ENCODE measurements around the gene PCDH9. TPM values are rescaled to one million over a fixed set of nuclear protein-coding genes. Genes with fewer than 3 reads are reported as not detected.

The PCDH9 gene
- total and polyA plus RNA-seq, 10 of the 15 experiments (the other 5 are each of a cell fraction or from before 2014, with no cell fraction given): 0.02 to 2.3 (median 0.05) TPM; not detected in 1

DNA sequence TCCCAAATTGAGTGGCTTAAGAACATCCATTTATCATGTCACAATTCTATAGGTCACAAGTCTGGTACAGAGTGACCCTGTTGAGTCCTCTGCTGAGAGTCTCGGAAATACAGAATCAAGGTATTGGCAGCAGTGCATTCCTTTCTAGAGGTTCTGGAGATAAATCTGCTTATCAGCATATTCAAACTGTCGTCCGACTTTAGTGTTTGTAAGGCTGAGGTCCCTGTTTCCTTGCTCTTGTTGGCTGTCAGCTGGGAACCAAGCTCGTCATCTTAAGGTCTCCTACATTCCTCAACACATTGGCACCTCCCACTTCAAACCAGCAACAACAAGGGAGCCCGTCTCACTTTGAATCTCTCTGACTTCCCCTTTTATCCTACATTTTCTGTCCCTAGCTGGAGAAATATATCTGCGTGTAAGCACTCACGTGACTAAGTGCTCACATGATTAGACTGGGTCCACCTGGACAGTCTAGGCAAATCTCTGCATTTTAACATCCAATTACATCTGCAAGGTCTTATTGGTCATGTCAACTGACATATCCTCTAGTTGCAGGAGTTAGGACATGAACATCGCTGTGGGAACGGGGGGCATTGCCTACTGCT lies 886.8 kb downstream of the PCDH9 start:
- Histone ChIP-seq H2AFZ (ENCODE audit: control insufficient read depth, low read depth, low read length) (no peak overlapping the region), H4K20me1 (ENCODE audit: control insufficient read depth, insufficient read depth) (no peaks in the 10 kb centered on the region), H3K4me2 (ENCODE audit: control insufficient read depth, insufficient read depth) (no peak overlapping the region), H3K27me3 (replicated peaks in 1 of 2; ENCODE audit: control insufficient read depth in 2 of 2, insufficient read depth in 2 of 2, low read length in 1 of 2) (no peaks in the 10 kb centered on the region), H3K9me3 (replicated peaks; ENCODE audit: control insufficient read depth, insufficient read depth, low read length) (no peaks in the 10 kb centered on the region), H3K79me2 (ENCODE audit: control insufficient read depth, insufficient read depth, low read length) (no peaks in the 10 kb centered on the region), H3K4me1 (ENCODE audit: control insufficient read depth, insufficient read depth, low read length) (no peaks in the 10 kb centered on the region), H3K4me3 (no peak overlapping the region), H3K9ac (ENCODE audit: control insufficient read depth, insufficient read depth, low read length) (no peak overlapping the region), H3K36me3 (ENCODE audit: control insufficient read depth in 2 of 2, insufficient read depth in 2 of 2, low read length in 1 of 2) (no peaks in the 10 kb centered on the region), H3K27ac (ENCODE audit: control insufficient read depth, insufficient read depth) (no peak overlapping the region)
- no TSS peak for BruUV-seq (replicated peaks)
- in situ Hi-C loops (cut with MboI) (no loop called here), intact Hi-C loops (cut with micrococcal nuclease; ENCODE audit: unreplicated experiment) (no loop called here)
- no peak for FAIRE-seq
- TF ChIP-seq MEF2A (IDR thresholded peaks at IDR 0.05; ENCODE audit: insufficient read depth, low read depth, low read length): no peak
- no peak for TF ChIP-seq STAT3 (IDR thresholded peaks at IDR 0.05; ENCODE audit: low read depth, low read length)
- no peak for TF ChIP-seq JUND (IDR thresholded peaks at IDR 0.05; ENCODE audit: low read depth, low read length)
- no peak for TF ChIP-seq ZBTB33 (IDR thresholded peaks at IDR 0.05)
- TF ChIP-seq ZNF24 (IDR thresholded peaks at IDR 0.05): no peak
- TF ChIP-seq SMAD1 (IDR thresholded peaks at IDR 0.05; ENCODE audit: low read depth, partially characterized antibody): no peak
- no peak for TF ChIP-seq ZSCAN29 (IDR thresholded peaks at IDR 0.05)
- no peak for TF ChIP-seq BHLHE40 (IDR thresholded peaks at IDR 0.05; ENCODE audit: borderline replicate concordance in 1 of 2, low read depth in 2 of 2, low read length in 1 of 2)
- TF ChIP-seq ELK1 (IDR thresholded peaks at IDR 0.05; ENCODE audit: low read depth, low read length): no peak
- SMC1A ChIA-PET (ENCODE audit: uncharacterized antibody, unreplicated experiment): no interaction called here
- 22% methylated on average over 9 of the region's 9 CpGs for WGBS (ENCODE audit: insufficient coverage, insufficient replicate concordance, low lambda C conversion rate, missing lambda C conversion rate)
- ATAC-seq: no peak
- RAD21 ChIA-PET (ENCODE audit: unreplicated experiment): no interaction called here
- POLR2A ChIA-PET: no interaction called here
- CTCF ChIA-PET: no interaction called here
- no peak for DNase-seq (ENCODE audit: low read depth, low spot score)
